ENCODE results near the gene KRT4. TPM values are rescaled to one million over a fixed set of nuclear protein-coding genes. Genes with fewer than 3 reads are reported as not detected.

KRT4 gene
- total and polyA plus RNA-seq, 7 donors, result 0.12 to 1.7 (median 0.43) TPM; not detected in 3

DNA sequence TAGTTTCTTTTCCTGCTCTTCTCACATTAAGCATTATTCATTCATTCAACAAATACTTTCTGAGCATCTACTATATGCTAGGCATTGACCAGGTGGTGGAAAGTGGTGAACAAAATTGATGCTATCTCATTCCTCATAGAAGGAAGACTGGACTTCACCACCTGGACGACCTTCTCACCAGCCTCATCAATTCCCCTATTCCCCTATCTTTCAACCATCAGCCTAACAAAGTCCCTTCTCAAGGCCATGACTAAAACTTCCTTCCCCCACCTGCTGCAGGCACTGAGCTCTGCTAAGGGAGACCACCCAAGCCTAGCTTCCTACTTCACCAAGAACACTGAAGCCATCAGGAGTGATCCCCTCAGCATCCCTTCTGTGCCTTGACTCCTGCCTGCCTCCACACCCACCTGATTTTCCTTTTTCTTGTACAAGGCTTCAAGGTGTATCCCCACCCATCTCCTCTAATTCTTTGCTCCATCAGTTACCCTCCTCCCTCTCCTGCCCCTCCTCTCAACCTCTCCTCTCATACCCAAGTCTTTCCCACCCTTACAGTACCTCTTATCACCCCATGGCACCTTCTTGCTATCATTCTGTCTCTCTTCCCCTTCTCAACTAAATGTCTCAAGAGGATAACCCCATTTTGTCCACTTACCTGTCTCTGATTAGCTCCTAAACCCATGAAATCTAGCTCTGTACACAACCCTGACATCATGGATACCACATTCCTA is 56.3 kb downstream of the KRT4 start:
- peaks cover 9% of the 10 kb centered on the region for H3K9me3 ChIP-seq
- DNase-seq (no peak), ATAC-seq (no peak)
- H3K4me3 ChIP-seq, result no peak overlapping the region
- TF ChIP-seq, protein P1, sequence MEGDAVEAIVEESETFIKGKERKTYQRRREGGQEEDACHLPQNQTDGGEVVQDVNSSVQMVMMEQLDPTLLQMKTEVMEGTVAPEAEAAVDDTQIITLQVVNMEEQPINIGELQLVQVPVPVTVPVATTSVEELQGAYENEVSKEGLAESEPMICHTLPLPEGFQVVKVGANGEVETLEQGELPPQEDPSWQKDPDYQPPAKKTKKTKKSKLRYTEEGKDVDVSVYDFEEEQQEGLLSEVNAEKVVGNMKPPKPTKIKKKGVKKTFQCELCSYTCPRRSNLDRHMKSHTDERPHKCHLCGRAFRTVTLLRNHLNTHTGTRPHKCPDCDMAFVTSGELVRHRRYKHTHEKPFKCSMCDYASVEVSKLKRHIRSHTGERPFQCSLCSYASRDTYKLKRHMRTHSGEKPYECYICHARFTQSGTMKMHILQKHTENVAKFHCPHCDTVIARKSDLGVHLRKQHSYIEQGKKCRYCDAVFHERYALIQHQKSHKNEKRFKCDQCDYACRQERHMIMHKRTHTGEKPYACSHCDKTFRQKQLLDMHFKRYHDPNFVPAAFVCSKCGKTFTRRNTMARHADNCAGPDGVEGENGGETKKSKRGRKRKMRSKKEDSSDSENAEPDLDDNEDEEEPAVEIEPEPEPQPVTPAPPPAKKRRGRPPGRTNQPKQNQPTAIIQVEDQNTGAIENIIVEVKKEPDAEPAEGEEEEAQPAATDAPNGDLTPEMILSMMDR (IDR thresholded peaks at IDR 0.05), result no peak
- no peaks in the 10 kb centered on the region for H3K4me1 ChIP-seq
- intact Hi-C loops (cut with DNase I), result no loop called here
- H3K27me3 ChIP-seq (ENCODE audit: insufficient read depth in 3 of 3, low read length in 2 of 3), result peaks cover 0 to 34% (median 7%) of the 10 kb centered on the region in 3 donors
- WGBS, 3 donors, result 23 to 27% (median 24%) methylated on average over 1 of the region's 1 CpG
- H3K36me3 ChIP-seq (ENCODE audit: insufficient read depth in 1 of 2, low read depth in 1 of 2), result no peaks in the 10 kb centered on the region
- H3K27ac ChIP-seq, result no peak overlapping the region

Other genes starting within 250 kb of the KRT4 start
- not detected for gene KRT74, start 240.3 kb downstream of the KRT4 start, total RNA-seq
- gene KRT74, start 240.3 kb downstream of the KRT4 start, polyA plus RNA-seq, result not detected
- not detected for gene KRT72, start 212.7 kb downstream of the KRT4 start, total RNA-seq
- not detected for gene KRT72, start 212.7 kb downstream of the KRT4 start, polyA plus RNA-seq
- not detected for gene KRT73, start 195.6 kb downstream of the KRT4 start, total RNA-seq
- not detected for gene KRT73, start 195.6 kb downstream of the KRT4 start, polyA plus RNA-seq
- gene KRT2, start 161.9 kb downstream of the KRT4 start, total RNA-seq, result not detected
- not detected for gene KRT2, start 161.9 kb downstream of the KRT4 start, polyA plus RNA-seq
- gene KRT1, start 133.7 kb downstream of the KRT4 start, total RNA-seq, result 1 to 10 TPM in 1 of 4 donors, under 1 TPM in 2, not detected in 1; 0.16 to 1.1 (median 0.25) TPM
- gene KRT1, start 133.7 kb downstream of the KRT4 start, polyA plus RNA-seq, result under 1 TPM in 1 of 3 donors, not detected in 2; 0.13 TPM
- not detected for gene KRT77, start 110.6 kb downstream of the KRT4 start, total RNA-seq
- under 1 TPM in 2 of 3 donors, not detected in 1; 0.01 to 0.04 TPM for gene KRT77, start 110.6 kb downstream of the KRT4 start, polyA plus RNA-seq
- gene KRT76, start 36.8 kb downstream of the KRT4 start, total RNA-seq, result not detected
- gene KRT76, start 36.8 kb downstream of the KRT4 start, polyA plus RNA-seq, result not detected
- not detected for gene KRT3, start 18.0 kb downstream of the KRT4 start, total RNA-seq
- gene KRT3, start 18.0 kb downstream of the KRT4 start, polyA plus RNA-seq, result not detected
- not detected for gene KRT79, start 20.2 kb upstream of the KRT4 start, total RNA-seq
- under 1 TPM in 2 of 3 donors, not detected in 1; 0.03 to 0.05 TPM for gene KRT79, start 20.2 kb upstream of the KRT4 start, polyA plus RNA-seq
- not detected for gene KRT78, start 34.9 kb upstream of the KRT4 start, total RNA-seq
- gene KRT78, start 34.9 kb upstream of the KRT4 start, polyA plus RNA-seq, result under 1 TPM in 1 of 3 donors, not detected in 2; 0.04 TPM
- gene KRT8, start 91.0 kb upstream of the KRT4 start, total RNA-seq, result 1 to 10 TPM in 1 of 4 donors, under 1 TPM in 3; 0.54 to 1.3 (median 0.75) TPM
- 1 to 10 TPM in 2 of 3 donors, under 1 TPM in 1; 0.59 to 1.2 (median 1.2) TPM for gene KRT8, start 91.0 kb upstream of the KRT4 start, polyA plus RNA-seq
- gene KRT18, start 135.0 kb upstream of the KRT4 start, total RNA-seq, result 1 to 10 TPM in 3 of 4 donors, under 1 TPM in 1; 0.99 to 1.7 (median 1.4) TPM
- gene KRT18, start 135.0 kb upstream of the KRT4 start, polyA plus RNA-seq, result 1 to 10 TPM in 2 of 3 donors, under 1 TPM in 1; 0.39 to 1.6 (median 1.3) TPM
- gene EIF4B, start 192.3 kb upstream of the KRT4 start, total RNA-seq, result 100 to 1,000 TPM; 565 to 669 (median 617) TPM
- gene EIF4B, start 192.3 kb upstream of the KRT4 start, polyA plus RNA-seq, result 100 to 1,000 TPM; 150 to 304 (median 207) TPM
- 100 to 1,000 TPM in 1 of 4 donors, 10 to 100 TPM in 3; 39.4 to 132 (median 70.7) TPM for gene TNS2, start 235.9 kb upstream of the KRT4 start, total RNA-seq
- gene TNS2, start 235.9 kb upstream of the KRT4 start, polyA plus RNA-seq, result 10 to 100 TPM; 37.7 to 48.9 (median 47.1) TPM

Measured in psoas muscle (tissue), 8 donors.